IMR-90 (cell line): Measurements from ENCODE around the gene ZNF423. TPM values are rescaled to one million over a fixed set of nuclear protein-coding genes. Genes with fewer than 3 reads are reported as not detected.

Experiments
- ATAC-seq: fragments of 200-7000 bp; cut with Tn5 transposase; 2 replicates; pipeline ENCODE4 v1.9.1; 2020; ENCODE audit warnings: low read depth, mild to moderate bottlenecking, moderate library complexity
- BruUV-seq: library from RNA; stranded (reverse); fragments of 400-500 nt; replicated peaks from 2 replicates; lab custom pipeline; 2021; lab: Mats Ljungman, UMichigan
- CTCF ChIA-PET: fragments of 300-600 bp; formaldehyde crosslinking; extraction: SDS; loops from one replicate; lab custom pipeline; 2021; ENCODE audit warnings: antibody characterized with exemption; lab: Yijun Ruan, JAX
- POLR2A ChIA-PET: fragments of 300-600 bp; sonication (Branson Sonifier 250); formaldehyde crosslinking; loops from one replicate; lab custom pipeline; 2022; ENCODE audit warnings: antibody characterized with exemption; ENCODE audit not compliant: unreplicated experiment; lab: Charles Lee
- DNase-seq: peaks from one replicate; pipeline ENCODE4 v3.0.0; 2013
- H2AFZ ChIP-seq: replicated peaks from 2 replicates; pipeline ENCODE3; 2013; ENCODE audit warnings: low read length, mild to moderate bottlenecking; ENCODE audit not compliant: poor library complexity
- H2AK5ac ChIP-seq: 2 replicates; pipeline ENCODE4 v1.6.1; 2013; ENCODE audit warnings: low read depth, low read length, inconsistent platforms
- H2AK9ac ChIP-seq: replicated peaks from 2 replicates; pipeline ENCODE3; 2013; ENCODE audit warnings: mild to moderate bottlenecking, low read depth, low read length, moderate library complexity; ENCODE audit not compliant: poor library complexity
- H2BK120ac ChIP-seq: 2 replicates; pipeline ENCODE4 v1.6.1; 2013; ENCODE audit warnings: low read depth, low read length, inconsistent platforms
- H2BK15ac ChIP-seq: 3 replicates; pipeline ENCODE4 v1.6.1; 2013; ENCODE audit warnings: low read depth, low read length, inconsistent platforms
- H2BK20ac ChIP-seq: 2 replicates; pipeline ENCODE4 v1.6.1; 2013; ENCODE audit warnings: low read depth, mild to moderate bottlenecking, inconsistent platforms, low read length, moderate library complexity
- H2BK5ac ChIP-seq: 2 replicates; pipeline ENCODE4 v1.6.1; 2013; ENCODE audit warnings: mild to moderate bottlenecking, low read depth, low read length, inconsistent platforms; ENCODE audit not compliant: poor library complexity, severe bottlenecking
- H3K14ac ChIP-seq: replicated peaks from 2 replicates; pipeline ENCODE4 v1.6.1; 2013; ENCODE audit warnings: low read depth, low read length, inconsistent platforms
- H3K18ac ChIP-seq: 2 replicates; pipeline ENCODE4 v1.6.1; 2013; ENCODE audit warnings: low read depth, low read length, control low read depth
- H3K23ac ChIP-seq: 2 replicates; pipeline ENCODE4 v1.6.1; 2013; ENCODE audit warnings: low read depth, low read length, inconsistent platforms
- H3K27ac ChIP-seq: 2 replicates; pipeline ENCODE4 v1.5.1; 2013; ENCODE audit warnings: mild to moderate bottlenecking, control low read depth, low read length; ENCODE audit not compliant: insufficient read depth
- H3K27me3 ChIP-seq: 2 replicates; pipeline ENCODE4 v1.6.1; 2013; ENCODE audit warnings: low read length; ENCODE audit not compliant: control insufficient read depth, insufficient read depth
- H3K36me3 ChIP-seq: 2 replicates; pipeline ENCODE4 v1.6.1; 2013; ENCODE audit warnings: low read length, mixed read lengths; ENCODE audit not compliant: control insufficient read depth, insufficient read depth
- H3K4ac ChIP-seq: 2 replicates; pipeline ENCODE4 v1.6.1; 2013; ENCODE audit warnings: low read depth, low read length, inconsistent platforms
- H3K4me1 ChIP-seq: 2 replicates; pipeline ENCODE4 v1.6.1; 2013; ENCODE audit warnings: low read length, mixed read lengths; ENCODE audit not compliant: control insufficient read depth, insufficient read depth
- H3K4me2 ChIP-seq: 2 replicates; pipeline ENCODE4 v1.6.1; 2013; ENCODE audit warnings: low read depth, mild to moderate bottlenecking, control low read depth, low read length, moderate library complexity
- H3K4me3 ChIP-seq: 2 replicates; pipeline ENCODE4 v1.5.1; 2013; ENCODE audit warnings: low read depth, mild to moderate bottlenecking, control low read depth, low read length, moderate library complexity; ENCODE audit not compliant: insufficient read depth
- H3K56ac ChIP-seq: 2 replicates; pipeline ENCODE4 v1.6.1; 2013; ENCODE audit warnings: low read length, inconsistent platforms; ENCODE audit not compliant: insufficient read depth; ENCODE audit errors: extremely low read depth
- H3K79me1 ChIP-seq, 2 experiments: 2 replicates each; pipeline ENCODE4 v1.6.1; 2013; ENCODE audit warnings: low read length in 2 of 2, inconsistent platforms in 1 of 2, low read depth in 1 of 2
- H3K9ac ChIP-seq: 2 replicates; pipeline ENCODE4 v1.6.1; 2013; ENCODE audit warnings: low read depth, low read length, control low read depth
- H3K9me1 ChIP-seq: 2 replicates; pipeline ENCODE4 v1.6.1; 2013; ENCODE audit warnings: low read length, inconsistent platforms; ENCODE audit not compliant: insufficient read depth
- H3K9me3 ChIP-seq: 2 replicates; pipeline ENCODE4 v1.6.1; 2013; ENCODE audit warnings: low read length; ENCODE audit not compliant: control insufficient read depth, insufficient read depth
- H4K20me1 ChIP-seq: 2 replicates; pipeline ENCODE4 v1.6.1; 2013; ENCODE audit warnings: low read length, inconsistent platforms; ENCODE audit not compliant: insufficient read depth
- H4K5ac ChIP-seq: 2 replicates; pipeline ENCODE4 v1.6.1; 2013; ENCODE audit warnings: mild to moderate bottlenecking, low read depth, low read length, control low read depth
- H4K8ac ChIP-seq, 2 experiments: 2 replicates each; pipeline ENCODE4 v1.6.1; 2013; ENCODE audit warnings: low read depth in 2 of 2, low read length in 2 of 2, control low read depth in 1 of 2, inconsistent platforms in 1 of 2
- H4K91ac ChIP-seq: 2 replicates; pipeline ENCODE4 v1.6.1; 2013; ENCODE audit warnings: low read depth, low read length, inconsistent platforms; ENCODE audit not compliant: insufficient read depth
- BHLHE40 ChIP-seq: fragments of 150-350 bp; IDR thresholded peaks from 2 replicates; pipeline ENCODE4 v1.6.1; 2016; ENCODE audit warnings: mild to moderate bottlenecking, low read depth, low read length
- CEBPB ChIP-seq: IDR thresholded peaks from 2 replicates; pipeline ENCODE4 v1.6.1; 2012; ENCODE audit warnings: low read depth, low read length, improper control_type of control experiment
- FOS ChIP-seq: fragments of 150-350 bp; IDR thresholded peaks from 2 replicates; pipeline ENCODE4 v1.6.1; 2016; ENCODE audit warnings: low read depth, low read length
- MAFK ChIP-seq: IDR thresholded peaks from 2 replicates; pipeline ENCODE4 v1.6.1; 2012; ENCODE audit warnings: low read depth, low read length, improper control_type of control experiment
- MAZ ChIP-seq: IDR thresholded peaks from 2 replicates; pipeline ENCODE4 v1.6.1; 2012; ENCODE audit warnings: low read depth, mild to moderate bottlenecking, low read length, improper control_type of control experiment, moderate library complexity, borderline replicate concordance
- RFX5 ChIP-seq: IDR thresholded peaks from 2 replicates; pipeline ENCODE4 v1.8.0; 2012; ENCODE audit warnings: low read depth, mild to moderate bottlenecking, low read length, moderate library complexity
- SMC3 ChIP-seq: fragments of 150-350 bp; IDR thresholded peaks from 2 replicates; pipeline ENCODE4 v1.6.1; 2016; ENCODE audit warnings: low read depth, mild to moderate bottlenecking, antibody characterized with exemption, low read length, moderate library complexity
- WGBS, 2 experiments: methylation state at CpG; one replicate each; pipeline versions ENCODE4 v1.1.5 to v1.1.7; 2013; ENCODE audit warnings: missing lambda C conversion rate in 2 of 2; ENCODE audit not compliant: insufficient read length in 1 of 2; ENCODE audit errors: extremely low coverage in 2 of 2; 5-methylcytosine and 5-hydroxymethylcytosine counted together
- dilution Hi-C: fragments of 300-500 bp; cut with HindIII; formaldehyde crosslinking; loops from one replicate; pipeline ENCODE4 v1.14.3; 2018; ENCODE audit warnings: low sequenced_read_pairs; ENCODE audit not compliant: unreplicated experiment
- in situ Hi-C: fragments of 300-500 bp; cut with MboI; formaldehyde crosslinking; loops from 3 replicates; pipeline ENCODE4 v1.14.3; 2019; ENCODE audit warnings: low sequenced_read_pairs, inconsistent platforms, mixed read lengths
- intact Hi-C: fragments of 100-400 bp; cut with micrococcal nuclease; formaldehyde crosslinking; loops from 2 replicates; pipeline ENCODE4 v1.10.0; 2022
- polyA plus RNA-seq, 3 experiments: library from polyadenylated mRNA; depleted of rRNA; stranded (reverse); fragments of >200 nt; gene quantifications; 2 replicates each; pipeline ENCODE4 v1.2.3, GENCODE V29; 2012; ENCODE audit warnings: low replicate concordance in 1 of 3
- total RNA-seq: library from RNA; depleted of rRNA; stranded (reverse); fragments of >200 nt; gene quantifications from 2 replicates; pipeline ENCODE4 v1.2.3, GENCODE V29; 2012
- TF ChIP-seq, protein P1 (sequence below): fragments of 150-350 bp; IDR thresholded peaks from 2 replicates; pipeline ENCODE4 v1.6.1; 2016; ENCODE audit warnings: low read depth, mild to moderate bottlenecking, low read length, moderate library complexity, borderline replicate concordance
- TF ChIP-seq, protein P2 (sequence below): conservative IDR thresholded peaks from 2 replicates; pipeline ENCODE4 v1.5.1; 2012; ENCODE audit warnings: mild to moderate bottlenecking, low read depth, low read length, improper control_type of control experiment

ZNF423 gene
- total and polyA plus RNA-seq, 2 of the 4 experiments (the other 2 are of a cell fraction) = under 0.01 to 0.10 TPM

DNA sequence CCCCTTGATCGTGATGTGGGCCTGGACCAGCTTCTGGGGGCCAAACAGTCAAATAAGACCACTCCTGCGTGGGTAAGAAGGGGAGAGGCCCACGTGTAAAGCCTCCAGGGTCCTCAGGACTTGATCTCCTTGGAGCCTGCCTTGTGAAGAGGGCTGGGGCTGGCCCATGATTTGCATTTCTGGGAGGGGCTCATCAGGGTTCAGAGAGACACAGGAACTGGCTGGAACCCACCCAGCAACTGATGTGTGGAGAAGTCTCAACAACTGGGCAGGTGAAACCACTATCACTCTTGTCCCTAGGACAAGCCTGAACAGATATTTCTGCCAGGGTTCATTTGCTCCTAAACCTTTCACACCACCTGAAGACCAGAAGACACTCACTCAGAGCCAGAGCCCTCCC lies 214.7 kb downstream of the ZNF423 start:
- in situ Hi-C loops (no loop called here), intact Hi-C loops (no loop called here), dilution Hi-C loops (no loop called here)
- ChIA-PET CTCF (no interaction called here), POLR2A (no interaction called here)
- H3K27me3 ChIP-seq = no peaks in the 10 kb centered on the region
- no peaks in the 10 kb centered on the region for H3K79me1 ChIP-seq
- no TSS peak for BruUV-seq
- no peak overlapping the region for H3K4me3 ChIP-seq
- no peak overlapping the region for H2BK5ac ChIP-seq
- H3K27ac ChIP-seq = no peak overlapping the region
- H3K14ac ChIP-seq = no peak overlapping the region
- no peak overlapping the region for H3K4me2 ChIP-seq
- peak overlapping the region; percentile 42; the same call in 1 of the 2 replicates for H3K4ac ChIP-seq
- H4K5ac ChIP-seq = no peak overlapping the region
- peaks cover 3% of the 10 kb centered on the region; the same call in 1 of the 2 replicates for H3K9me3 ChIP-seq
- peaks cover 17% of the 10 kb centered on the region; the same call in 1 of the 2 replicates for H3K9me1 ChIP-seq
- no peak overlapping the region; the same call in 1 of the 2 replicates for H3K18ac ChIP-seq
- ATAC-seq (no peak), DNase-seq (no peak)
- H4K8ac ChIP-seq = no peak overlapping the region
- no peak overlapping the region for H2AK9ac ChIP-seq
- H2BK120ac ChIP-seq = peak overlapping the region; percentile 52; the same call in 1 of the 2 replicates
- no peak overlapping the region for H3K23ac ChIP-seq
- H4K20me1 ChIP-seq = peaks cover 7% of the 10 kb centered on the region
- H3K56ac ChIP-seq = no peak overlapping the region
- no peak overlapping the region for H3K9ac ChIP-seq
- no peaks in the 10 kb centered on the region for H3K36me3 ChIP-seq
- peaks cover 31% of the 10 kb centered on the region for H3K4me1 ChIP-seq
- peak overlapping the region; percentile 65; the same call in 1 of the 3 replicates for H2BK15ac ChIP-seq
- peak overlapping the region; percentile 61 for H2AFZ ChIP-seq
- H4K91ac ChIP-seq = peak overlapping the region; percentile 53; the same call in 1 of the 2 replicates
- no peak overlapping the region; the same call in 1 of the 2 replicates for H2AK5ac ChIP-seq
- 64% methylated on average over 2 of the region's 3 CpGs; no CpG with 5 or more reads in 1 of the 2 experiments for WGBS, 2 experiments
- H2BK20ac ChIP-seq = no peak overlapping the region
- no peak for TF ChIP-seq SMC3
- TF ChIP-seq FOS = no peak
- TF ChIP-seq MAZ = no peak
- TF ChIP-seq CEBPB = no peak
- no peak for TF ChIP-seq RFX5
- TF ChIP-seq, protein P1, sequence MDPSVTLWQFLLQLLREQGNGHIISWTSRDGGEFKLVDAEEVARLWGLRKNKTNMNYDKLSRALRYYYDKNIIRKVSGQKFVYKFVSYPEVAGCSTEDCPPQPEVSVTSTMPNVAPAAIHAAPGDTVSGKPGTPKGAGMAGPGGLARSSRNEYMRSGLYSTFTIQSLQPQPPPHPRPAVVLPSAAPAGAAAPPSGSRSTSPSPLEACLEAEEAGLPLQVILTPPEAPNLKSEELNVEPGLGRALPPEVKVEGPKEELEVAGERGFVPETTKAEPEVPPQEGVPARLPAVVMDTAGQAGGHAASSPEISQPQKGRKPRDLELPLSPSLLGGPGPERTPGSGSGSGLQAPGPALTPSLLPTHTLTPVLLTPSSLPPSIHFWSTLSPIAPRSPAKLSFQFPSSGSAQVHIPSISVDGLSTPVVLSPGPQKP = no peak
- no peak for TF ChIP-seq BHLHE40
- TF ChIP-seq, protein P2, sequence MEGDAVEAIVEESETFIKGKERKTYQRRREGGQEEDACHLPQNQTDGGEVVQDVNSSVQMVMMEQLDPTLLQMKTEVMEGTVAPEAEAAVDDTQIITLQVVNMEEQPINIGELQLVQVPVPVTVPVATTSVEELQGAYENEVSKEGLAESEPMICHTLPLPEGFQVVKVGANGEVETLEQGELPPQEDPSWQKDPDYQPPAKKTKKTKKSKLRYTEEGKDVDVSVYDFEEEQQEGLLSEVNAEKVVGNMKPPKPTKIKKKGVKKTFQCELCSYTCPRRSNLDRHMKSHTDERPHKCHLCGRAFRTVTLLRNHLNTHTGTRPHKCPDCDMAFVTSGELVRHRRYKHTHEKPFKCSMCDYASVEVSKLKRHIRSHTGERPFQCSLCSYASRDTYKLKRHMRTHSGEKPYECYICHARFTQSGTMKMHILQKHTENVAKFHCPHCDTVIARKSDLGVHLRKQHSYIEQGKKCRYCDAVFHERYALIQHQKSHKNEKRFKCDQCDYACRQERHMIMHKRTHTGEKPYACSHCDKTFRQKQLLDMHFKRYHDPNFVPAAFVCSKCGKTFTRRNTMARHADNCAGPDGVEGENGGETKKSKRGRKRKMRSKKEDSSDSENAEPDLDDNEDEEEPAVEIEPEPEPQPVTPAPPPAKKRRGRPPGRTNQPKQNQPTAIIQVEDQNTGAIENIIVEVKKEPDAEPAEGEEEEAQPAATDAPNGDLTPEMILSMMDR = no peak
- TF ChIP-seq MAFK = no peak
